Neural crest cell (in vitro differentiated cells): ENCODE measurements around the gene ARHGAP23. TPM values are rescaled to one million over a fixed set of nuclear protein-coding genes. Genes with fewer than 3 reads are reported as not detected.
"Not testable (repeated sequence)": the region's sequence is repeated elsewhere in the genome, so short reads cannot be mapped to it uniquely, and the experiment has no call there.

Source experiments
- DNase-seq: peaks from one replicate; pipeline ENCODE4 v3.0.0; 2021; ENCODE audit warnings: low read depth, mixed read lengths, low spot score
- H3K27ac Mint-ChIP-seq: one replicate; pipeline ENCODE4 v1.8.0; 2021; ENCODE audit warnings: mild to moderate bottlenecking, mixed read lengths; ENCODE audit not compliant: unreplicated experiment
- H3K27me3 Mint-ChIP-seq: 2 replicates; pipeline ENCODE4 v1.8.0; 2021; ENCODE audit warnings: low read depth, mild to moderate bottlenecking, mixed read lengths
- H3K36me3 Mint-ChIP-seq: 2 replicates; pipeline ENCODE4 v1.8.0; 2021; ENCODE audit warnings: low read depth, mild to moderate bottlenecking, mixed read lengths
- H3K4me1 Mint-ChIP-seq: 2 replicates; pipeline ENCODE4 v1.8.0; 2021; ENCODE audit warnings: mixed read lengths
- H3K4me3 Mint-ChIP-seq: one replicate; pipeline ENCODE4 v1.8.0; 2021; ENCODE audit warnings: mild to moderate bottlenecking, mixed read lengths
- H3K9me3 Mint-ChIP-seq: 2 replicates; pipeline ENCODE4 v1.8.0; 2021; ENCODE audit warnings: mixed read lengths
- CTCF ChIP-seq: fragments of 200-600 bp; sonication (generic); conservative IDR thresholded peaks from 2 replicates; pipeline ENCODE4 v1.5.0; 2021; ENCODE audit warnings: antibody characterized with exemption, mild to moderate bottlenecking
- total RNA-seq: library from RNA; stranded (reverse); gene quantifications from 2 replicates; pipeline ENCODE4 v1.2.1, GENCODE V29; 2021

ARHGAP23 gene
- total RNA-seq, 1 donor from 2014 or later, result 30.0 TPM

GRCh38 chr17:38478667-38479066 is 50.4 kb downstream of the ARHGAP23 start:
- not testable (repeated sequence) for H3K27ac Mint-ChIP-seq, DNase-seq, H3K4me3 Mint-ChIP-seq, H3K27me3 Mint-ChIP-seq, H3K36me3 Mint-ChIP-seq, H3K9me3 Mint-ChIP-seq, H3K4me1 Mint-ChIP-seq

- peaks cover 22% of the 10 kb centered on the region for H3K4me1 Mint-ChIP-seq
- H3K27ac Mint-ChIP-seq, H3K27me3 Mint-ChIP-seq, DNase-seq, H3K4me3 Mint-ChIP-seq, H3K36me3 Mint-ChIP-seq, H3K9me3 Mint-ChIP-seq: not testable (repeated sequence)
These were observed 53.9 kb downstream of the ARHGAP23 start for GRCh38 chr17:38482039-38482699.

- H3K4me1 Mint-ChIP-seq, result peaks cover 24% of the 10 kb centered on the region
- not testable (repeated sequence) for H3K36me3 Mint-ChIP-seq, H3K27me3 Mint-ChIP-seq, DNase-seq, H3K27ac Mint-ChIP-seq, H3K4me3 Mint-ChIP-seq, H3K9me3 Mint-ChIP-seq
These were observed 54.4 kb downstream of the ARHGAP23 start for GRCh38 chr17:38482700-38483043.

GRCh38 chr17:38484242-38485145 is 56.2 kb downstream of the ARHGAP23 start:
- peak overlapping the region; percentile 78 for H3K27ac Mint-ChIP-seq
- H3K4me3 Mint-ChIP-seq, H3K9me3 Mint-ChIP-seq, H3K36me3 Mint-ChIP-seq, H3K27me3 Mint-ChIP-seq: not testable (repeated sequence)
- peaks cover 24% of the 10 kb centered on the region for H3K4me1 Mint-ChIP-seq
- DNase-seq, result peak; percentile 71
- peak; percentile 86 for TF ChIP-seq CTCF

GRCh38 chr17:38485146-38485468 is 56.8 kb downstream of the ARHGAP23 start:
- Mint-ChIP-seq H3K4me3 (no peak overlapping the region), H3K27ac (peak overlapping the region; percentile 44), H3K36me3 (peaks cover 5% of the 10 kb centered on the region), H3K27me3 (no peaks in the 10 kb centered on the region), H3K4me1 (peaks cover 24% of the 10 kb centered on the region), H3K9me3 (no peaks in the 10 kb centered on the region)
- no peak for TF ChIP-seq CTCF
- no peak for DNase-seq

- H3K27me3 Mint-ChIP-seq, H3K9me3 Mint-ChIP-seq, DNase-seq, H3K36me3 Mint-ChIP-seq, H3K27ac Mint-ChIP-seq, H3K4me3 Mint-ChIP-seq: not testable (repeated sequence)
- H3K4me1 Mint-ChIP-seq, result peaks cover 24% of the 10 kb centered on the region
These were observed 57.5 kb downstream of the ARHGAP23 start for GRCh38 chr17:38485681-38486298.

GRCh38 chr17:38489774-38490173 is 61.5 kb downstream of the ARHGAP23 start:
- not testable (repeated sequence) for DNase-seq, H3K36me3 Mint-ChIP-seq, H3K4me3 Mint-ChIP-seq, H3K27me3 Mint-ChIP-seq, H3K27ac Mint-ChIP-seq, H3K9me3 Mint-ChIP-seq
- H3K4me1 Mint-ChIP-seq, result peaks cover 16% of the 10 kb centered on the region

GRCh38 chr17:38491346-38492066 is 63.2 kb downstream of the ARHGAP23 start:
- H3K36me3 Mint-ChIP-seq, result peaks cover 12% of the 10 kb centered on the region
- not testable (repeated sequence) for H3K9me3 Mint-ChIP-seq, H3K27ac Mint-ChIP-seq, DNase-seq, H3K27me3 Mint-ChIP-seq
- peak overlapping the region; percentile 54 for H3K4me3 Mint-ChIP-seq
- H3K4me1 Mint-ChIP-seq, result peaks cover 12% of the 10 kb centered on the region
